ENCODE measurements around the gene CYTH2.

The CYTH2 gene

GRCh38 chr19:48469289-48469881 lies at the start of gene CYTH2:
Gene CYTH2 (plus strand): TSS chr19:48469369. CDS start chr19:48469508, 139 bp downstream.
- no peak for DNase-seq (ENCODE audit: low read depth in 2 of 2)

GRCh38 chr19:48421548-48421947 lies 47.6 kb upstream of the CYTH2 start:
- DNase-seq (ENCODE audit: low read depth in 2 of 2): no peak

GRCh38 chr19:48424694-48425219 lies 44.4 kb upstream of the CYTH2 start:
- DNase-seq (ENCODE audit: low read depth in 2 of 2): no peak

GRCh38 chr19:48428670-48429069 lies 40.5 kb upstream of the CYTH2 start:
- DNase-seq (ENCODE audit: low read depth in 2 of 2): no peak

GRCh38 chr19:48433337-48433736 lies 35.8 kb upstream of the CYTH2 start:
- no peak for DNase-seq (ENCODE audit: low read depth in 2 of 2)

GRCh38 chr19:48436586-48436985 lies 32.6 kb upstream of the CYTH2 start:
- no peak for DNase-seq (ENCODE audit: low read depth in 2 of 2)

- no peak for DNase-seq (ENCODE audit: low read depth in 2 of 2)
Measured at GRCh38 chr19:48441360-48442050, 27.7 kb upstream of the CYTH2 start.

- no peak for DNase-seq (ENCODE audit: low read depth in 2 of 2)
Measured at GRCh38 chr19:48442116-48443035, 26.8 kb upstream of the CYTH2 start.

GRCh38 chr19:48443256-48443655 lies 25.9 kb upstream of the CYTH2 start:
- no peak for DNase-seq (ENCODE audit: low read depth in 2 of 2)

GRCh38 chr19:48443731-48444128 lies 25.4 kb upstream of the CYTH2 start:
- DNase-seq (ENCODE audit: low read depth in 2 of 2): no peak

GRCh38 chr19:48444129-48444935 lies 24.8 kb upstream of the CYTH2 start:
- DNase-seq (ENCODE audit: low read depth in 2 of 2): no peak

GRCh38 chr19:48444936-48445200 lies 24.3 kb upstream of the CYTH2 start:
- no peak for DNase-seq (ENCODE audit: low read depth in 2 of 2)

- DNase-seq (ENCODE audit: low read depth in 2 of 2): no peak
Measured at GRCh38 chr19:48445256-48445605, 23.9 kb upstream of the CYTH2 start.

GRCh38 chr19:48445606-48446481 lies 23.3 kb upstream of the CYTH2 start, which contains the start of gene GRWD1:
Gene GRWD1 (plus strand): TSS chr19:48445983. CDS start chr19:48446006, 23 bp downstream.
- peak; percentile 86 to 92 for DNase-seq (ENCODE audit: low read depth in 2 of 2)

GRCh38 chr19:48446579-48446978 lies 22.6 kb upstream of the CYTH2 start:
- no peak for DNase-seq (ENCODE audit: low read depth in 2 of 2)

- DNase-seq (ENCODE audit: low read depth in 2 of 2): no peak
Measured at GRCh38 chr19:48448563-48448962, 20.6 kb upstream of the CYTH2 start.

- no peak for DNase-seq (ENCODE audit: low read depth in 2 of 2)
Measured at GRCh38 chr19:48450441-48450840, 18.7 kb upstream of the CYTH2 start.

- DNase-seq (ENCODE audit: low read depth in 2 of 2): no peak
Measured at GRCh38 chr19:48450863-48451262, 18.3 kb upstream of the CYTH2 start.

- no peak for DNase-seq (ENCODE audit: low read depth in 2 of 2)
Measured at GRCh38 chr19:48451624-48452023, 17.5 kb upstream of the CYTH2 start.

- no peak for DNase-seq (ENCODE audit: low read depth in 2 of 2)
Measured at GRCh38 chr19:48452289-48453190, 16.6 kb upstream of the CYTH2 start.
